Thyroid gland (tissue), 4 donors: ENCODE measurements around the gene SLC6A17. TPM values are rescaled to one million over a fixed set of nuclear protein-coding genes. Genes with fewer than 3 reads are reported as not detected.

Source experiments
- DNase-seq, 2 donors: peaks; one replicate each; pipeline ENCODE4 v3.0.0-alpha.2; 2019
- H3K27ac ChIP-seq, 3 donors: fragments of 200-600 bp; sonication (generic); 1 replicate in 2 of 3; 2 replicates in 1 of 3; pipeline ENCODE4 v1.5.1; 2016 to 2019; ENCODE audit warnings: mild to moderate bottlenecking in 1 of 3, moderate library complexity in 1 of 3
- H3K27me3 ChIP-seq: fragments of 200-600 bp; sonication (generic); one replicate; pipeline ENCODE4 v1.5.1; 2019
- H3K36me3 ChIP-seq, 2 donors: fragments of 200-600 bp; sonication (generic); one replicate each; pipeline ENCODE4 v1.5.1; 2016 to 2019
- H3K4me1 ChIP-seq, 2 donors: fragments of 200-600 bp; sonication (generic); one replicate each; pipeline ENCODE4 v1.5.1; 2017 to 2019
- H3K4me3 ChIP-seq, 3 donors: fragments of 200-600 bp; sonication (generic); replicated peaks in 1 of 3; 1 replicate in 2 of 3; 2 replicates in 1 of 3; pipeline ENCODE4 v1.5.1; 2016; ENCODE audit warnings: mild to moderate bottlenecking in 1 of 3
- H3K9me3 ChIP-seq: fragments of 200-600 bp; sonication (generic); one replicate; pipeline ENCODE4 v1.5.1; 2017
- CTCF ChIP-seq, 6 experiments: fragments of 200-600 bp in 3 of 6; fragments of 450-650 bp in 3 of 6; sonication (generic) in 3 of 6; IDR thresholded peaks; one replicate each; pipeline ENCODE4 v1.5.1; 2016 to 2019; ENCODE audit warnings: antibody characterized with exemption in 6 of 6, mild to moderate bottlenecking in 2 of 6, inconsistent platforms in 1 of 6, moderate library complexity in 1 of 6
- POLR2A ChIP-seq, 2 donors: fragments of 450-650 bp; IDR thresholded peaks; one replicate each; pipeline ENCODE4 v1.6.1; 2017; ENCODE audit warnings: antibody characterized with exemption in 2 of 2, mild to moderate bottlenecking in 2 of 2, moderate library complexity in 1 of 2
- WGBS, 2 donors: methylation state at CpG; one replicate each; pipeline ENCODE4 v1.1.5; 2017; 5-methylcytosine and 5-hydroxymethylcytosine counted together
- intact Hi-C: fragments of 100-400 bp; cut with DNase I; formaldehyde crosslinking; loops from one replicate; pipeline ENCODE4 v1.15.1; 2023
- total RNA-seq, 4 donors: library from RNA; depleted of rRNA; stranded (reverse); fragments of >200 nt; gene quantifications; one replicate each; pipeline ENCODE4 v1.2.3, GENCODE V29; 2016

The SLC6A17 gene
- total RNA-seq, 4 donors from 2014 or later: under 0.01 to 0.49 (median 0.18) TPM

- intact Hi-C loops: no loop called here
- no peak for DNase-seq
- Histone ChIP-seq H3K36me3 (no peaks in the 10 kb centered on the region), H3K9me3 (no peaks in the 10 kb centered on the region), H3K4me1 (no peaks in the 10 kb centered on the region), H3K27ac (no peak overlapping the region), H3K27me3 (no peaks in the 10 kb centered on the region), H3K4me3 (no peak overlapping the region)
- no peak for TF ChIP-seq POLR2A (IDR thresholded peaks at IDR 0.05)
- 63 to 73% methylated on average over 4 to 5 of the region's 5 CpGs for WGBS, 2 donors
These were observed 35.5 kb upstream of the SLC6A17 start for GRCh38 chr1:110114784-110115183.

- DNase-seq: no peak
- no peaks in the 10 kb centered on the region for H3K36me3 ChIP-seq
- no peaks in the 10 kb centered on the region for H3K9me3 ChIP-seq
- TF ChIP-seq CTCF (IDR thresholded peaks at IDR 0.05): no peak
- no peak for TF ChIP-seq POLR2A (IDR thresholded peaks at IDR 0.05)
- H3K27ac ChIP-seq: no peak overlapping the region
- intact Hi-C loops: no loop called here
- no peaks in the 10 kb centered on the region for H3K4me1 ChIP-seq
- no peak overlapping the region for H3K4me3 ChIP-seq
- WGBS, 2 donors: 69 to 72% methylated on average over 7 of the region's 7 CpGs
- H3K27me3 ChIP-seq: no peaks in the 10 kb centered on the region
These were observed 31.5 kb upstream of the SLC6A17 start for GRCh38 chr1:110118636-110119396.

GRCh38 chr1:110119843-110120242 lies 30.5 kb upstream of the SLC6A17 start:
- H3K4me1 ChIP-seq: no peaks in the 10 kb centered on the region
- WGBS, 2 donors: 71 to 74% methylated on average over 2 to 3 of the region's 3 CpGs
- intact Hi-C loops: no loop called here
- no peaks in the 10 kb centered on the region for H3K36me3 ChIP-seq
- no peak overlapping the region for H3K27ac ChIP-seq
- no peaks in the 10 kb centered on the region for H3K27me3 ChIP-seq
- no peak for DNase-seq
- TF ChIP-seq POLR2A (IDR thresholded peaks at IDR 0.05) (no peak), CTCF (IDR thresholded peaks at IDR 0.05) (no peak)
- no peak overlapping the region for H3K4me3 ChIP-seq
- no peaks in the 10 kb centered on the region for H3K9me3 ChIP-seq

- Histone ChIP-seq H3K36me3 (no peaks in the 10 kb centered on the region), H3K4me3 (no peak overlapping the region), H3K9me3 (no peaks in the 10 kb centered on the region), H3K27me3 (no peaks in the 10 kb centered on the region), H3K27ac (no peak overlapping the region), H3K4me1 (no peaks in the 10 kb centered on the region)
- DNase-seq: no peak
- intact Hi-C loops: no loop called here
- TF ChIP-seq POLR2A (IDR thresholded peaks at IDR 0.05) (no peak), CTCF (IDR thresholded peaks at IDR 0.05) (no peak)
- WGBS, 2 donors: 51 to 68% methylated on average over 4 to 7 of the region's 12 CpGs
These were observed 29.2 kb upstream of the SLC6A17 start for GRCh38 chr1:110120960-110121561.

- no peak for TF ChIP-seq POLR2A (IDR thresholded peaks at IDR 0.05)
- no peak for TF ChIP-seq CTCF (IDR thresholded peaks at IDR 0.05)
- H3K4me3 ChIP-seq: no peak overlapping the region
- no peak for DNase-seq
- H3K27me3 ChIP-seq: no peaks in the 10 kb centered on the region
- no peaks in the 10 kb centered on the region for H3K9me3 ChIP-seq
- no peaks in the 10 kb centered on the region for H3K4me1 ChIP-seq
- H3K27ac ChIP-seq: no peak overlapping the region
- WGBS, 2 donors: 70 to 77% methylated on average over 3 of the region's 3 CpGs
- no peaks in the 10 kb centered on the region for H3K36me3 ChIP-seq
- intact Hi-C loops: no loop called here
These were observed 27.1 kb upstream of the SLC6A17 start for GRCh38 chr1:110123224-110123623.
